GM19099 (cell line): ENCODE measurements around the gene SUMO3.

Experiments used
- POLR2A ChIP-seq: IDR thresholded peaks from 3 replicates; pipeline ENCODE4 v1.6.1; 2011; ENCODE audit warnings: low read depth; ENCODE audit not compliant: insufficient read length; ENCODE audit errors: extremely low read depth

The SUMO3 gene

GRCh38 chr21:44850905-44851657 lies 33.2 kb upstream of the SUMO3 start:
- TF ChIP-seq POLR2A = no peak

GRCh38 chr21:44850208-44850800 lies 32.4 kb upstream of the SUMO3 start:
- TF ChIP-seq POLR2A = no peak

- TF ChIP-seq POLR2A = no peak
Measured at GRCh38 chr21:44849616-44850130, 31.8 kb upstream of the SUMO3 start.

- TF ChIP-seq POLR2A = no peak
Measured at GRCh38 chr21:44848821-44849521, 31.1 kb upstream of the SUMO3 start.

GRCh38 chr21:44847261-44848056 lies 29.6 kb upstream of the SUMO3 start:
- TF ChIP-seq POLR2A = no peak

GRCh38 chr21:44846485-44847260 lies 28.8 kb upstream of the SUMO3 start:
- TF ChIP-seq POLR2A = no peak

GRCh38 chr21:44846224-44846484 lies 28.3 kb upstream of the SUMO3 start:
- no peak for TF ChIP-seq POLR2A

- no peak for TF ChIP-seq POLR2A
Measured at GRCh38 chr21:44845418-44846223, 27.8 kb upstream of the SUMO3 start.

GRCh38 chr21:44844256-44844655 lies 26.4 kb upstream of the SUMO3 start:
- no peak for TF ChIP-seq POLR2A

- TF ChIP-seq POLR2A = no peak
Measured at GRCh38 chr21:44842721-44843445, 25.0 kb upstream of the SUMO3 start.

GRCh38 chr21:44842087-44842486 lies 24.2 kb upstream of the SUMO3 start:
- no peak for TF ChIP-seq POLR2A

- no peak for TF ChIP-seq POLR2A
Measured at GRCh38 chr21:44840771-44841170, 22.9 kb upstream of the SUMO3 start.

- TF ChIP-seq POLR2A = no peak
Measured at GRCh38 chr21:44838951-44839350, 21.1 kb upstream of the SUMO3 start.

- TF ChIP-seq POLR2A = no peak
Measured at GRCh38 chr21:44838039-44838895, 20.4 kb upstream of the SUMO3 start.
